NCI-H345 treated with DMSO at 0.1 percent for 48 hours (cell line): Measurements from ENCODE around the gene KLHL26.

Source experiments
- DNase-seq: peaks from one replicate; lab custom pipeline; 2025; ENCODE audit not compliant: unreplicated experiment; lab: John Stamatoyannopoulos, UW

KLHL26 gene

GRCh38 chr19:18712981-18713380, 76.2 kb downstream of the KLHL26 start:
- no peak for DNase-seq

- DNase-seq, result no peak
Measured at GRCh38 chr19:18713550-18714117, 76.8 kb downstream of the KLHL26 start.

GRCh38 chr19:18715416-18715815, 78.6 kb downstream of the KLHL26 start:
- no peak for DNase-seq

- DNase-seq, result no peak
Measured at GRCh38 chr19:18716857-18717256, 80.0 kb downstream of the KLHL26 start.

GRCh38 chr19:18717601-18718000, 80.8 kb downstream of the KLHL26 start:
- DNase-seq, result no peak

- DNase-seq, result no peak
Measured at GRCh38 chr19:18718015-18718526, 81.2 kb downstream of the KLHL26 start.

- no peak for DNase-seq
Measured at GRCh38 chr19:18718846-18719458, 82.1 kb downstream of the KLHL26 start.

- DNase-seq, result no peak
Measured at GRCh38 chr19:18719541-18719940, 82.7 kb downstream of the KLHL26 start.
